Endothelial cell of umbilical vein (primary cell): Measurements from ENCODE around the gene MORC4. TPM values are rescaled to one million over a fixed set of nuclear protein-coding genes. Genes with fewer than 3 reads are reported as not detected.

Experiments
- BruUV-seq: library from RNA; stranded (reverse); fragments of 400-500 nt; replicated peaks from 2 replicates; lab custom pipeline; 2021; lab: Mats Ljungman, UMichigan
- CTCF ChIA-PET: fragments of 300-600, 350-600 bp; sonication (Branson Sonifier 250); formaldehyde crosslinking; loops from one replicate; lab custom pipeline; 2021; ENCODE audit warnings: antibody characterized with exemption, inconsistent platforms; lab: Charles Lee
- POLR2A ChIA-PET: fragments of 300-600, 350-600 bp; sonication (Branson Sonifier 250); formaldehyde crosslinking; loops from one replicate; lab custom pipeline; 2021; ENCODE audit warnings: antibody characterized with exemption, inconsistent platforms; lab: Charles Lee
- DNase-seq: peaks from one replicate; pipeline ENCODE4 v3.0.0-alpha.2; 2011; ENCODE audit warnings: low read depth, low spot score
- FAIRE-seq: peaks from 2 replicates; lab custom pipeline; 2011; peaks lifted over from hg19 to GRCh38; lab: Jason Lieb, UNC
- H2AFZ ChIP-seq: 2 replicates; pipeline ENCODE4 v1.6.0; 2012; ENCODE audit warnings: low read depth, low read length, control low read depth, inconsistent platforms
- H3K27ac ChIP-seq: 2 replicates; pipeline ENCODE4 v1.5.1; 2011; ENCODE audit warnings: low read depth, mild to moderate bottlenecking, control low read depth, low read length, moderate library complexity; ENCODE audit not compliant: insufficient read depth
- H3K27me3 ChIP-seq, 2 experiments: 2 replicates each; pipeline versions ENCODE4 v1.6.0 to v1.6.1; 2011; ENCODE audit warnings: low read length in 2 of 2, mixed read lengths in 1 of 2; ENCODE audit not compliant: control insufficient read depth in 2 of 2, insufficient read depth in 2 of 2
- H3K36me3 ChIP-seq, 2 experiments: 2 replicates in 1 of 2; 3 replicates in 1 of 2; pipeline ENCODE4 v1.5.1; 2011; ENCODE audit warnings: low read length in 2 of 2, mild to moderate bottlenecking in 1 of 2, moderate library complexity in 1 of 2; ENCODE audit not compliant: control insufficient read depth in 2 of 2, insufficient read depth in 2 of 2; ENCODE audit errors: extremely low read depth in 1 of 2
- H3K4me1 ChIP-seq: 3 replicates; pipeline ENCODE4 v1.5.1; 2011; ENCODE audit warnings: mild to moderate bottlenecking, low read length; ENCODE audit not compliant: control insufficient read depth, insufficient read depth; ENCODE audit errors: extremely low read depth
- H3K4me2 ChIP-seq: 2 replicates; pipeline ENCODE4 v1.6.1; 2011; ENCODE audit warnings: low read length, control low read depth, mixed read lengths; ENCODE audit not compliant: insufficient read depth
- H3K4me3 ChIP-seq, 3 experiments: fragments of 200-600 bp in 1 of 3; sonication (generic), shearing (Covaris generic) in 1 of 3; replicated peaks in 1 of 3; 2 replicates each; pipeline ENCODE4 v1.5.1; 2011 to 2016; ENCODE audit warnings: control low read depth in 3 of 3, low read length in 3 of 3, mild to moderate bottlenecking in 2 of 3, inconsistent platforms in 1 of 3, low read depth in 1 of 3, moderate library complexity in 1 of 3; ENCODE audit not compliant: insufficient read depth in 1 of 3
- H3K79me2 ChIP-seq: 2 replicates; pipeline ENCODE4 v1.6.0; 2012; ENCODE audit warnings: low read length, inconsistent platforms; ENCODE audit not compliant: control insufficient read depth, insufficient read depth
- H3K9ac ChIP-seq: replicated peaks from 2 replicates; pipeline ENCODE3; 2011; ENCODE audit warnings: low read length, control low read depth; ENCODE audit not compliant: insufficient read depth; ENCODE audit errors: extremely low read depth
- H3K9me1 ChIP-seq: replicated peaks from 3 replicates; pipeline ENCODE4 v1.6.0; 2011; ENCODE audit warnings: mild to moderate bottlenecking, low read length; ENCODE audit not compliant: control insufficient read depth, insufficient read depth; ENCODE audit errors: extremely low read depth
- H3K9me3 ChIP-seq: replicated peaks from 2 replicates; pipeline ENCODE4 v1.5.1; 2012; ENCODE audit warnings: low read length, inconsistent platforms; ENCODE audit not compliant: control insufficient read depth, insufficient read depth
- H4K20me1 ChIP-seq: replicated peaks from 2 replicates; pipeline ENCODE3; 2011; ENCODE audit warnings: mild to moderate bottlenecking, low read length; ENCODE audit not compliant: control insufficient read depth, insufficient read depth; ENCODE audit errors: extremely low read depth
- CTCF ChIP-seq, 2 donors: IDR thresholded peaks; 1 replicate in 1 of 2; 2 replicates in 1 of 2; pipeline ENCODE4 v1.5.1; 2011; ENCODE audit warnings: low read length in 2 of 2, mild to moderate bottlenecking in 2 of 2, moderate library complexity in 2 of 2, control low read depth in 1 of 2, inconsistent platforms in 1 of 2, low read depth in 1 of 2; ENCODE audit not compliant: insufficient read depth in 1 of 2; ENCODE audit errors: extremely low read depth in 1 of 2
- EZH2 ChIP-seq: IDR thresholded peaks from 2 replicates; pipeline ENCODE4 v1.6.1; 2012; ENCODE audit warnings: borderline replicate concordance, low read depth, mild to moderate bottlenecking, moderate library complexity, low read length, inconsistent platforms; ENCODE audit not compliant: severe bottlenecking
- FOS ChIP-seq: IDR thresholded peaks from 2 replicates; pipeline ENCODE4 v1.6.1; 2011; ENCODE audit warnings: mild to moderate bottlenecking, low read length, moderate library complexity, borderline replicate concordance; ENCODE audit not compliant: insufficient read depth
- GATA2 ChIP-seq: IDR thresholded peaks from 2 replicates; pipeline ENCODE4 v1.7.0; 2011; ENCODE audit warnings: low read depth, mild to moderate bottlenecking, moderate library complexity, mixed read lengths, low read length; ENCODE audit not compliant: insufficient read length, insufficient read depth
- JUN ChIP-seq: IDR thresholded peaks from 2 replicates; pipeline ENCODE4 v1.6.1; 2011; ENCODE audit warnings: borderline replicate concordance, low read depth; ENCODE audit not compliant: insufficient read length, insufficient read depth
- MAX ChIP-seq: IDR thresholded peaks from 2 replicates; pipeline ENCODE4 v1.6.1; 2011; ENCODE audit not compliant: insufficient read depth, insufficient read length
- MYC ChIP-seq: IDR thresholded peaks from one replicate; pipeline ENCODE4 v1.6.1; 2011; ENCODE audit warnings: mild to moderate bottlenecking, low read depth, low read length
- POLR2A ChIP-seq: IDR thresholded peaks from 2 replicates; pipeline ENCODE4 v1.6.1; 2012; ENCODE audit warnings: low read depth, mild to moderate bottlenecking, control low read depth, low read length
- POLR2AphosphoS5 ChIP-seq: IDR thresholded peaks from 2 replicates; pipeline ENCODE4 v1.6.1; 2012; ENCODE audit warnings: low read depth, mild to moderate bottlenecking, control low read depth, low read length, moderate library complexity; ENCODE audit not compliant: insufficient read depth
- dilution Hi-C: fragments of 300-500 bp; cut with MboI; formaldehyde crosslinking; loops from one replicate; pipeline ENCODE4 v1.15.0; 2019; ENCODE audit warnings: low sequenced_read_pairs; ENCODE audit not compliant: extremely low pct_ligation_motif_present
- intact Hi-C: fragments of 100-400 bp; cut with micrococcal nuclease; formaldehyde crosslinking; loops from one replicate; pipeline ENCODE4 v1.10.0; 2022
- polyA plus RNA-seq, 4 experiments: library from polyadenylated mRNA; depleted of rRNA in 3 of 4; stranded (reverse) in 3 of 4; unstranded in 1 of 4; fragments of >200 nt; gene quantifications; 2 replicates each; pipeline versions ENCODE4 v1.2.1 to v1.2.3, GENCODE V29; 2011 to 2012; ENCODE audit warnings: missing spikeins in 1 of 4
- total RNA-seq: library from RNA; stranded (reverse); gene quantifications from 2 replicates; pipeline ENCODE4 v1.2.3, GENCODE V29; 2021

The MORC4 gene
- total and polyA plus RNA-seq, 2 donors (not counting 3 experiments of a cell fraction or from before 2014, with no cell fraction given): 4.3 to 12.0 TPM

GRCh38 chrX:106932960-106933537 is 67.0 kb downstream of the MORC4 start:
- no peak for FAIRE-seq
- H2AFZ ChIP-seq: no peak overlapping the region
- peak overlapping the region; percentile 24 for H3K4me2 ChIP-seq
- H3K4me3 ChIP-seq: no peak overlapping the region
- TF ChIP-seq JUN (no peak), CTCF (IDR thresholded peaks at IDR 0.05; ENCODE audit: extremely low read depth in 1 of 2, insufficient read depth in 1 of 2, low read depth in 1 of 2, low read length in 2 of 2) (no peak), MAX (no peak), GATA2 (no peak), FOS (no peak), POLR2AphosphoS5 (no peak), MYC (no peak), POLR2A (no peak), EZH2 (no peak)
- no peaks in the 10 kb centered on the region for H3K27me3 ChIP-seq
- no peaks in the 10 kb centered on the region for H4K20me1 ChIP-seq
- intact Hi-C loops (loop anchor here (1.0 kb wide), 1 partner anchor 15 kb away; no protein-coding TSS in a partner anchor), dilution Hi-C loops (no loop called here)
- H3K79me2 ChIP-seq: no peaks in the 10 kb centered on the region
- H3K4me1 ChIP-seq: peaks cover 21% of the 10 kb centered on the region
- no peaks in the 10 kb centered on the region for H3K9me1 ChIP-seq
- POLR2A ChIA-PET: no interaction called here
- H3K36me3 ChIP-seq: no peaks in the 10 kb centered on the region
- no peak overlapping the region for H3K9ac ChIP-seq
- CTCF ChIA-PET: interaction anchor here (0.8 to 3.3 kb wide), 4 partner anchors 13 to 73 kb away, joined by 3 to 17 read pairs (median 3); no protein-coding TSS in a partner anchor
- no TSS peak for BruUV-seq
- no peak overlapping the region for H3K27ac ChIP-seq
- no peaks in the 10 kb centered on the region for H3K9me3 ChIP-seq
- DNase-seq: no peak
